Peyer's patch (tissue), 4 donors: ENCODE measurements around the gene PTGER3. TPM values are rescaled to one million over a fixed set of nuclear protein-coding genes. Genes with fewer than 3 reads are reported as not detected.

ENCODE experiments used
- DNase-seq, 3 donors: peaks; one replicate each; pipeline ENCODE4 v3.0.0-alpha.2; 2017 to 2019
- H3K27ac ChIP-seq, 4 donors: fragments of 200-600 bp; sonication (generic); one replicate each; pipeline ENCODE4 v1.5.1; 2016 to 2019
- H3K27me3 ChIP-seq, 2 donors: fragments of 200-600 bp; sonication (generic); one replicate each; pipeline ENCODE4 v1.5.1; 2019
- H3K36me3 ChIP-seq, 3 donors: fragments of 200-600 bp; sonication (generic); one replicate each; pipeline ENCODE4 v1.5.1; 2016 to 2019
- H3K4me1 ChIP-seq, 4 donors: fragments of 200-600 bp; sonication (generic); one replicate each; pipeline ENCODE4 v1.5.1; 2016 to 2019
- H3K4me3 ChIP-seq, 4 donors: fragments of 200-600 bp; sonication (generic); 1 replicate in 3 of 4; 2 replicates in 1 of 4; pipeline ENCODE4 v1.5.1; 2016 to 2019; ENCODE audit warnings: mild to moderate bottlenecking in 1 of 4
- H3K9me3 ChIP-seq, 4 donors: fragments of 200-600 bp; sonication (generic); one replicate each; pipeline ENCODE4 v1.5.1; 2016 to 2019; ENCODE audit warnings: mild to moderate bottlenecking in 1 of 4
- CTCF ChIP-seq, 6 experiments: fragments of 450-650 bp in 4 of 6; fragments of 200-600 bp in 2 of 6; sonication (generic) in 1 of 6; IDR thresholded peaks; one replicate each; pipeline ENCODE4 v1.5.1; 2017 to 2019; ENCODE audit warnings: antibody characterized with exemption in 6 of 6, mild to moderate bottlenecking in 3 of 6, moderate library complexity in 1 of 6
- POLR2A ChIP-seq, 2 donors: fragments of 450-650 bp; IDR thresholded peaks; one replicate each; pipeline ENCODE4 v1.5.1; 2017; ENCODE audit warnings: antibody characterized with exemption in 2 of 2, mild to moderate bottlenecking in 2 of 2, moderate library complexity in 2 of 2
- total RNA-seq, 4 donors: library from RNA; depleted of rRNA; stranded (reverse); fragments of >200 nt; gene quantifications; one replicate each; pipeline ENCODE4 v1.1.0, GENCODE V29; 2016

The PTGER3 gene
- total RNA-seq, 4 donors from 2014 or later, result 1.4 to 9.1 (median 2.5) TPM

GRCh38 chr1:71049951-71050598 is 2.5 kb upstream of the PTGER3 start:
- Histone ChIP-seq H3K4me3 (no peak overlapping the region), H3K9me3 (no peaks in the 10 kb centered on the region), H3K27ac (no peak overlapping the region), H3K36me3 (no peaks in the 10 kb centered on the region), H3K27me3 (peaks cover 0 to 6% of the 10 kb centered on the region in 2 donors), H3K4me1 (peaks cover 0 to 16% (median 9%) of the 10 kb centered on the region in 4 donors)
- no peak for DNase-seq
- no peak for TF ChIP-seq POLR2A (IDR thresholded peaks at IDR 0.05)
- peak in 5 of 6 experiments; percentile 59 to 84 (median 74) for TF ChIP-seq CTCF (IDR thresholded peaks at IDR 0.05)

GRCh38 chr1:71046891-71047634 is 553 bp downstream of the PTGER3 start:
- H3K27me3 ChIP-seq, result peaks cover 0 to 8% of the 10 kb centered on the region in 2 donors
- peak overlapping the region; percentile 26 to 61 (median 49) for H3K4me3 ChIP-seq
- TF ChIP-seq CTCF (IDR thresholded peaks at IDR 0.05) (no peak), POLR2A (IDR thresholded peaks at IDR 0.05) (no peak)
- H3K9me3 ChIP-seq, result no peaks in the 10 kb centered on the region
- H3K36me3 ChIP-seq, result no peaks in the 10 kb centered on the region
- peaks cover 0 to 16% (median 9%) of the 10 kb centered on the region in 4 donors for H3K4me1 ChIP-seq
- H3K27ac ChIP-seq, result peak overlapping the region in 2 of 4 donors; percentile 11 to 21
- peak in 1 of 3 donors; percentile 52 for DNase-seq

GRCh38 chr1:71045463-71046028 is 2.1 kb downstream of the PTGER3 start:
- peaks cover 0 to 8% of the 10 kb centered on the region in 2 donors for H3K27me3 ChIP-seq
- no peaks in the 10 kb centered on the region for H3K9me3 ChIP-seq
- no peaks in the 10 kb centered on the region for H3K36me3 ChIP-seq
- no peak overlapping the region for H3K27ac ChIP-seq
- peak overlapping the region in 1 of 4 donors; percentile 4 for H3K4me3 ChIP-seq
- TF ChIP-seq CTCF (IDR thresholded peaks at IDR 0.05) (no peak), POLR2A (IDR thresholded peaks at IDR 0.05) (no peak)
- no peak for DNase-seq
- H3K4me1 ChIP-seq, result peaks cover 0 to 16% (median 9%) of the 10 kb centered on the region in 4 donors

- Histone ChIP-seq H3K9me3 (no peaks in the 10 kb centered on the region), H3K4me3 (no peak overlapping the region), H3K4me1 (peaks cover 0 to 16% (median 9%) of the 10 kb centered on the region in 4 donors), H3K27me3 (peaks cover 0 to 8% of the 10 kb centered on the region in 2 donors), H3K36me3 (no peaks in the 10 kb centered on the region), H3K27ac (no peak overlapping the region)
- no peak for TF ChIP-seq POLR2A (IDR thresholded peaks at IDR 0.05)
- TF ChIP-seq CTCF (IDR thresholded peaks at IDR 0.05), result no peak
- DNase-seq, result no peak
Measured at GRCh38 chr1:71044833-71045232, 2.8 kb downstream of the PTGER3 start.

GRCh38 chr1:71043065-71043464 is 4.6 kb downstream of the PTGER3 start:
- no peak overlapping the region for H3K4me3 ChIP-seq
- no peak for DNase-seq
- no peaks in the 10 kb centered on the region for H3K36me3 ChIP-seq
- H3K4me1 ChIP-seq, result peaks cover 0 to 16% (median 9%) of the 10 kb centered on the region in 4 donors
- H3K27ac ChIP-seq, result no peak overlapping the region
- no peaks in the 10 kb centered on the region for H3K9me3 ChIP-seq
- TF ChIP-seq POLR2A (IDR thresholded peaks at IDR 0.05) (no peak), CTCF (IDR thresholded peaks at IDR 0.05) (no peak)
- H3K27me3 ChIP-seq, result peaks cover 0 to 8% of the 10 kb centered on the region in 2 donors
